Motor neuron (in vitro differentiated cells): ENCODE results near the gene CNTNAP5. TPM values are rescaled to one million over a fixed set of nuclear protein-coding genes. Genes with fewer than 3 reads are reported as not detected.

ENCODE experiments used
- ATAC-seq, 8 experiments: fragments of 200-7000 bp; cut with Tn5 transposase; replicated peaks in 6 of 8; 2 replicates each; pipeline ENCODE4 v1.8.0; 2021; ENCODE audit warnings: mild to moderate bottlenecking in 8 of 8, moderate library complexity in 8 of 8
- H3K27ac ChIP-seq, 2 donors: fragments of 250-450 bp; sonication (Bioruptor Pico); 2 replicates each; pipeline ENCODE4 v1.9.0; 2021; ENCODE audit warnings: antibody characterized with exemption in 2 of 2, mild to moderate bottlenecking in 2 of 2, moderate library complexity in 1 of 2
- H3K4me1 ChIP-seq, 2 donors: fragments of 250-450 bp; sonication (Bioruptor Pico); replicated peaks in 1 of 2; 2 replicates each; pipeline ENCODE4 v1.6.1; 2021; ENCODE audit warnings: antibody characterized with exemption in 2 of 2, mild to moderate bottlenecking in 2 of 2, moderate library complexity in 1 of 2
- H3K4me3 ChIP-seq, 5 donors: fragments of 250-450 bp; sonication (Bioruptor Pico); 2 replicates each; pipeline ENCODE4 v1.9.0; 2021; ENCODE audit warnings: antibody characterized with exemption in 5 of 5, mild to moderate bottlenecking in 5 of 5, moderate library complexity in 4 of 5
- WGBS, 10 experiments: fragments of 450-650 bp; shearing (Covaris generic); methylation state at CpG; one replicate each; pipeline ENCODE4 v1.0.0; 2022; 5-methylcytosine and 5-hydroxymethylcytosine counted together
- in situ Hi-C, 9 experiments: fragments of 400-800 bp; cut with MboI; loops; one replicate each; pipeline ENCODE4 v1.15.0; 2021; ENCODE audit warnings: low sequenced_read_pairs in 9 of 9, low pct_unique_long_range_greater_than_20kb in 2 of 9; ENCODE audit not compliant: unreplicated experiment in 9 of 9
- total RNA-seq, 8 experiments: library from RNA; unstranded; fragments of 300-600 nt; gene quantifications; 2 replicates each; pipeline versions ENCODE4 v1.2.3 to v1.2.4, GENCODE V29; 2022

Gene CNTNAP5
- total RNA-seq, 8 experiments from 2014 or later = 0.28 to 12.6 (median 8.7) TPM; not detected in 2

DNA sequence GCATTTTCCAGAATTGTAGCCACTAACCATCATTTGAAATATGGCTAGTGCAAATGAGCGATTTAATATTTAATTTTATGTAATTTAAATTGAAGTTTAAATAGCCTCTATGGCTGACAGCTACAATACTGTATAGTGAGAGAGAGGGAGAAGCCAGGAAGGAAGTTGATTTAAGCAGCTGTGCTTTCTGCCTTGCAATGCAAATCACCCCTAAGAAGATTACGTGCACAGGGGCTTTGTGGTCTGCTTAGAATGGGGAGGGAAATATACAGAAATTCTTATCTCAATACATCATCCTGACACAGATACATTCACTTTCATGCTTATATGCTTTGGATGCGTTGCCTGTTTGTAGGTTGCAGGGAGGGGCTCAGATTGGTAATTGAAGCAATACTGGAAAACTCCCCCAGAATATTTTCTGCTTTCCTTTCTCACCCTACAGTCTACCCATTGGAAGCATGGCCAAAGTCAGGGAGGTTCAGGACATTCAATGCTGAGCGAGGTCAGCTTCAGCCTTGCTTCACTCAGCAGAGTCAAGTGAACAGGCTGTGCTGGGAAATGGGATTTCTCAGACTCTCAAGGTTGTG, 674.0 kb downstream of the CNTNAP5 start:
- Histone ChIP-seq H3K4me3 (no peak overlapping the region), H3K27ac (no peak overlapping the region), H3K4me1 (no peaks in the 10 kb centered on the region)
- ATAC-seq = peak in 5 of 8 experiments; percentile 51 to 97 (median 60)
- WGBS, 10 experiments = 0 to 82% (median 40%) methylated on average over 1 to 4 of the region's 4 CpGs; no CpG with 5 or more reads in 1 of the 10 experiments
- in situ Hi-C loops = no loop called here

DNA sequence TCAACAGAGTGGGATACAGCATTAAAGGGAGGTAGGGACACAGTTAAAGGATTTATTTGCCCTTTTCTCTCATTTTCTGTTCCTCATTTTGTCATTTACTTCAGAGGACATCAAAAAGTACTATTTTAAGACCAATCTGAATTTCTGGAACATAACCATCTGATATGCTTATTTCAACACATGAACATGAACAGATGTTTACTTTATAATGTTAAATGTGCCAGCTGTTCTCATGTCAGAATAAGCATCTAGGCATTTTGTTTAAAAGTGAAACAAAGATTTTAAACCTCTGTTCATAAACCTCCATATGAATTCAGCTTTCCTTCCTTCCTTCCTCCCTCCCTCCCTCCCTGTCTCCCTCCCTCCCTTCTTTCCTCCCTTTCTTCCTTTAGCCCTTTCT, 677.7 kb downstream of the CNTNAP5 start:
- H3K4me3 ChIP-seq = no peak overlapping the region
- ATAC-seq = no peak
- in situ Hi-C loops = no loop called here
- no peaks in the 10 kb centered on the region for H3K4me1 ChIP-seq
- no peak overlapping the region for H3K27ac ChIP-seq

DNA sequence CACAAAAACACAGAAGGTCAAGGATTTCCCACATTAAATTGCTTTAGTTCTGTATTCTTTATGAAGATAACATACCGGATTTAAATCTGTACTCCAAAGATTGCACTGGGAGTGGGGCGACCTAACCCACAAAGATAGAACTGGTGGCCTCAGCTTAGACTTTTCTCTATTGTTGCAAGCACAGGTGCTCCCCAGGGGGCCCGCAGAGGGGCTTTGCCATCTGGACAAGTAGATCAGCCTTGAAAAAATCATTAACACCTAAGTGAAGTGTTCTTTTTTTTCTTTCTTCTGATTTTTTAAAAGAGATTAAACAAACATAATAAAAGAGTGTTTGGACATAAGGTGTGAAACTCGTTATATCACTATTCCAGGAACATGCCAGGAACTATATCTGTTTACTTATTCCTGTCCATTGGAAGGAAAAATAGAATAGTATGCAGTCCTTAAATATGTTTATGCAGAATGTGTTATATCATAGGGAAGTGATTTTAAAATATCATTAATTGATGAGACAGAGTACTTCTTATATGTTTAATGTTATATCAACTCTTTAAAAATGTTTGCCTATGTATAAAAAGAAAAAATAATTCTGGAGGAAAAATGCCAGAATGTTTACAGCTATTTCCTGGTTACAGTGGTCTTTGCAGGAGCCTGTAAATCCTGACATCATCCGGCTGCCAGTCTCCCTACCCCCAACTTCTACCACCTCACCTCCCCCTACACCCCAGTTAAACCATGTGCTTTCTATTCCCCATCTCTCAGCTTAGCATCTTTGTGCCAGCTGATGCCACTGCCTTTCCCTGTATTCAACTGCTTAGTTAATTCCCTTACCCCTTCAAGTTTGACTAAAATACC, 679.2 kb downstream of the CNTNAP5 start:
- no peak for ATAC-seq
- 5 to 100% (median 47%) methylated on average over 1 to 5 of the region's 5 CpGs; no CpG with 5 or more reads in 1 of the 10 experiments for WGBS, 10 experiments
- in situ Hi-C loops = no loop called here
- Histone ChIP-seq H3K27ac (no peak overlapping the region), H3K4me3 (no peak overlapping the region), H3K4me1 (no peaks in the 10 kb centered on the region)

DNA sequence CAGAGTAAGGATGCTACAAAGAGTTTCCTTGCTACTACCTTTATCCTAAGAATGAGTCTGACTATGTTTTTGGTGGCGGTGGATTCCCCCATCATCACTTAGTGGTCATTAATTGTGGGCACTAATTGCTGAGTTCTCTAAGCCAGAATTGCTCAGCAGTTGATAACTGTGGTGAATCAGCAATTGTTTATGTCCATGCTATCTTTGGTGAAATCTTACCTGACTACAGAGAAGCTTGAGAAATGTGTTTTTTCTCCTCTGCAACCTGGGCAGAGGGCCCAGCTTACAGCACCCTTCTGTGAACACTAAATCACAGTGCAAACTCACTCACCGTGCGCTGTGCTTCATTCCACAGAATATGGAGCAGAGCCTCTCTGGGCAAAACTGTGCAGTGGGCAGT, 683.6 kb downstream of the CNTNAP5 start:
- Histone ChIP-seq H3K27ac (no peak overlapping the region), H3K4me3 (no peak overlapping the region), H3K4me1 (no peaks in the 10 kb centered on the region)
- no peak for ATAC-seq
- 14 to 100% (median 100%) methylated on average over 1 to 3 of the region's 3 CpGs; no CpG with 5 or more reads in 2 of the 10 experiments for WGBS, 10 experiments
- in situ Hi-C loops = no loop called here

DNA sequence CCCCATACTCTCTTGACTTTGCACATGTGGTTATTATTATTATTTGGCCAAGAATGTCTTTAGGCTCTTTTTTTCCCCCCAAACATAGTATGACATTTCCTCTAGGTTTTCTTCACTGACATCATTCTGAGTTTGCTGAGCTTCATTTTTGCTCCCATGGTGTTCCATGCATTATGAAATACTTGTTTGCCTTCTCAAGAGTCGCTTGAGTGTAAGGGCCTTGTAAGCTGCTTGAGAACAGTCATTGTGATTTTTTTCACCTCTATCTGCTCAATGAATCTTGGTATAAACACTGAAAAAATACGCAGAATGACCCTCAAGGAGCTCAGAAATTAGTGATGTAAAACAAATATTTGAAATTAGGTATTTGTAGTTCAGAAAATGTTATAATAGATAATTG, 688.9 kb downstream of the CNTNAP5 start:
- in situ Hi-C loops = no loop called here
- Histone ChIP-seq H3K4me1 (no peaks in the 10 kb centered on the region), H3K27ac (no peak overlapping the region), H3K4me3 (no peak overlapping the region)
- no peak for ATAC-seq
- WGBS, 10 experiments = 10 to 100% (median 40%) methylated on average over 1 to 2 of the region's 2 CpGs; no CpG with 5 or more reads in 1 of the 10 experiments

DNA sequence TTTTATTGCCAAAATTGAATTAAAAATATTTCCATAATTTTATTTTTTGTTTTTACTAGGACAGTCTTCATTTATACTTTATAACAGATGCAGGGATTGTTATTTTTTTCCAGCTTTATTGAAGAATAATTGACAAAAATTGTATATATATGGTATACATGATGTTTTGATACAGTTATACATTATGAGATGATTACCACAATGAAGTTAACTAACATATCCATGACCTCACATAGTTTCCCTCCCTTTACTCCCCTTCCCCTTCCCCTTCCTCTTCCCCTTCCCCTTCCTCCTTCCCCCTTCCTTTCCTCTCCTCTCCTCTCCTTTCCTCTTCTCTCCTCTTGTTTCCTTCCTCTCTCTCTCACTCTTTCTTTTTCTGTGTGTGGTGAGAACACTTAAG, 700.1 kb downstream of the CNTNAP5 start:
- no peaks in the 10 kb centered on the region for H3K4me1 ChIP-seq
- no peak for ATAC-seq
- no peak overlapping the region for H3K27ac ChIP-seq
- in situ Hi-C loops = no loop called here
- no peak overlapping the region for H3K4me3 ChIP-seq

DNA sequence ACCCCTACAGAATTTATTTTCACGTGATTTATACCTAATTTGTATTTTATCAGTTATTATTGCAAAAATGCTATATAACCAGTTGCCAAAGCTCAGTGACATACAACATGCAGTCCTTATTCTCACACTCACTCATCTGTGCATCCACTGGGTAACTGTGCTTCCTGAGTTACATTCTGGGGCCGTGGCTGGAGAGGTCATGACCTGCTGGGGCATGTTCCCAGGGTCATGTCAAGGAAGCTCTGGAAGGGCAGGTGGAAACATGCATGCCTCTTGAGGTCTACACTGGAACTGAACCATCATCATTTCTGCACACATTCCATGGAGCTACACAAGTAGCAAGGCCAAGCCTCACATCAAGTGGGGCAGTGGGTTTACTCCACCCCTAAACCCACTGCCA, 715.5 kb downstream of the CNTNAP5 start:
- H3K4me3 ChIP-seq = no peak overlapping the region
- in situ Hi-C loops = no loop called here
- 0 to 100% (median 22%) methylated on average over 1 to 2 of the region's 2 CpGs; no CpG with 5 or more reads in 3 of the 10 experiments for WGBS, 10 experiments
- ATAC-seq = no peak
- H3K4me1 ChIP-seq = peaks cover 6 to 17% of the 10 kb centered on the region in 2 donors
- H3K27ac ChIP-seq = no peak overlapping the region

DNA sequence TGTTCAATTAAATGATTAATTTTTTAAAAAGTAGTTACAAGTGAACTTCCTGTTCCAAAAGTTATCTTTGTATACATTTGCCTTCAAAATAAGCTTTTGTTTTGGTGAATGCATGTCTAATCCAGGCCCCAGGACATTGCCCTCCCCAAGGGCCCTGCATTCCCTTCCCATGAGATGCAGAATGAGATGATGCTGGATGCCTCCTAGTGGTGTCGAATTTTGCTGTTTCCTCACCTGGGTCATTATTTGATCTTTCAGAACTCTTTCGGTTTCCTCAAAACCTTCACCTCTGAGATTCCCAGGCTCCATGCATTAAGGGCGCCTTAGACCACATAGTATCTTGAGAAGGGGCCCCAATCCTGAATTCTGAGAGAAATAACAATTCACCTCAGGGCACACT, 728.8 kb downstream of the CNTNAP5 start:
- 7 to 97% (median 50%) methylated on average over 1 to 3 of the region's 3 CpGs; no CpG with 5 or more reads in 1 of the 10 experiments for WGBS, 10 experiments
- no peak overlapping the region for H3K4me3 ChIP-seq
- H3K27ac ChIP-seq = no peak overlapping the region
- H3K4me1 ChIP-seq = peaks cover 0 to 6% of the 10 kb centered on the region in 2 donors
- ATAC-seq = no peak
- in situ Hi-C loops = no loop called here

DNA sequence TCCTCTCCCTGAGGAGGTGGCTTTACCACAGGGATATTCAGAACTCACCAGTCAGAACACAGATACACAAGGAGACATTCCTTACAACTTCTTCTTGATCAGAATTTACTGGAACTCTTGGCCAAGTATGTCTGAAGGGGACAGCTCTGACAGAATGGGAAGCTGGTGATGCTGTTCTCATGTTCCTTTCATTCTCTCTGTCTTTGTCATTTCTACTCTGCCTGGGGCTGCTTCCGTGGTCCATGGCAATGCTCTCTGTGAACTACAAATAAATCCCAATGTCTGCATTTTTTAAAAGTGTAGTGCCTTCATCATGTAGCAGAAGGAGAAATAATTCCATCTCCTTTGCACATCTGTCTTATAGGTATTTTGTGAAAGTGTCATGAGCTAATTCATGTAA, 730.3 kb downstream of the CNTNAP5 start:
- in situ Hi-C loops = no loop called here
- 0 to 100% (median 47%) methylated on average over 1 of the region's 1 CpG; no CpG with 5 or more reads in 4 of the 10 experiments for WGBS, 10 experiments
- peak in 4 of 8 experiments; percentile 40 to 91 (median 72) for ATAC-seq
- no peak overlapping the region for H3K4me3 ChIP-seq
- no peak overlapping the region for H3K27ac ChIP-seq
- H3K4me1 ChIP-seq = peaks cover 0 to 6% of the 10 kb centered on the region in 2 donors

DNA sequence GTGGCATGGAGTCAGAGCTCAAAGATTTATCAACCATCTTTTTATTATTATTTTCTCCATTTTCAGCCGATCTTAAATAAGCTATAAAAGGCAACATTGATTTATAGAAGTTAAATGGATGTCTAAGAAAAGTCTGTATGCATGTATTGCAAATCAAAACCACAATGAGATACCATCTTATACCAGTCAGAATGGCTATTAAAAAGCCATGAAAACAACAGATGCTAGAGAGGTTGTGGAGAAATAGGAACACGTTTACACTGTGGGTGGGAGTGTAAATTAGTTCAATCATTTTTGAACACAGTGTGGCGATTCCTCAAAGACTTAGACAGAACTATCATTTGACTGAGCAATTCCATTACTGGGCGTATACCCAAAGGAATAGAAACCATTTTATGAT, 731.0 kb downstream of the CNTNAP5 start:
- in situ Hi-C loops = no loop called here

DNA sequence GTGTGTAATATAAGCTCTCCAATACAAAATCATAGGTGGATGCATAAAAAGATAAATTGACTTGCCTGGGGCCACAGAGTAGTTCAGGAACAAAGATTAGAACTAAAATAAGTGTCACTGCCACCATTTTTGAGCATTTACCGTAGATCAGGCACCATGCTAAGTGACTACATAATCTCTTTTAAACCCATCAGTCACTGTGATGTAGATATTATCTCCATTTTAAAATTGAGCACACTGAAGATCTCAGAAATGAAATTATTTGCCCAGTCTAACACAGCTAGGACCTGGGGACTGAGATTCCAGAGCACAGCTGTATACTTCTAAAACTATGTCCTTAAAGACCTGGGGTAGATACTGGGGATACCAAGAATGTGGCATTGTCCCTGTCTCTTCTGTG, 737.3 kb downstream of the CNTNAP5 start:
- in situ Hi-C loops = no loop called here
- H3K27ac ChIP-seq = no peak overlapping the region
- no peak overlapping the region for H3K4me3 ChIP-seq
- WGBS, 10 experiments = 0 to 100% (median 77%) methylated on average over 1 of the region's 1 CpG; no CpG with 5 or more reads in 2 of the 10 experiments
- peaks cover 0 to 3% of the 10 kb centered on the region in 2 donors for H3K4me1 ChIP-seq
- ATAC-seq = no peak

More for the DNA sequence above, 731.0 kb downstream of the CNTNAP5 start:
- WGBS, 10 experiments = 3 to 94% (median 63%) methylated on average over 1 to 4 of the region's 4 CpGs
- H3K4me1 ChIP-seq = peaks cover 0 to 6% of the 10 kb centered on the region in 2 donors
- H3K4me3 ChIP-seq = no peak overlapping the region
- peak in 6 of 8 experiments; percentile 22 to 56 (median 33) for ATAC-seq
- no peak overlapping the region for H3K27ac ChIP-seq

DNA sequence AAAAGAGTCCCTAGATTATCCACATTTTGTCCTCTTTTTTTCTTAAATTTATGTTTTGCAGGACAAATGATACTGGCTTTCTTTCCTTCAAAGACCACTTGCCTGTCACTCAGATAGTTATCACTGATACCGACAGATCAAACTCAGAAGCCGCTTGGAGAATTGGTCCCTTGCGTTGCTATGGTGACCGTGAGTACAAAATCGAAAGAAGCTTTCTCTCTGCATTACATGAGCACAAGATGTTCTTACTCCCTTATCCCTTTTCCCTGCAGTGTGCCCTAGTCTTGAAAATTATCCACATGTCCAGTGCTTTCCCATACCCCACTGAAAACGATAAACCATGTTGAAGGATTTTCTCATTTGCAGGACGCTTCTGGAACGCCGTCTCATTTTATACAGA, 738.5 kb downstream of the CNTNAP5 start:
- no peak for ATAC-seq
- in situ Hi-C loops = no loop called here
- Histone ChIP-seq H3K4me1 (peaks cover 0 to 3% of the 10 kb centered on the region in 2 donors), H3K4me3 (no peak overlapping the region), H3K27ac (no peak overlapping the region)
- WGBS, 10 experiments = 27 to 98% (median 82%) methylated on average over 2 to 9 of the region's 9 CpGs; no CpG with 5 or more reads in 2 of the 10 experiments

DNA sequence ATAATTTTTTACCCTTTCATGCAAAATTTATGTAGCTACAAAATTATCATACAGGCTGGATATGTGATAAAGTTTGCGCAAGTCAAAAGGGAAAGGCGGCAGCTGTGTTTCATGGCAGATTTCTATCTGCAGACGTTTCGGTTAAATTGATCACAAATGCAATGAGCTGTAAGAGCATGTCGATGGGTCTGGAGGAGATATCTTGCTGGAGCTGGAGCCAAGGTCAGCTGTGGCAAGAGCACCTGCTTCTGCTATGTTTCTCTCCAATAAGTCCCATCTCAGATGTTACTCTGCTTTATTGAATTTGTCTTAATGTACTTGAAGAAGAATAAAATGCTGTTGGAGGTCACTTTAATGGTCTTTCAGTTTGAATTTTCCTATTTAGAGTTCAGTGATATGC, 749.7 kb downstream of the CNTNAP5 start:
- H3K4me3 ChIP-seq = no peak overlapping the region
- in situ Hi-C loops = no loop called here
- H3K27ac ChIP-seq = no peak overlapping the region
- ATAC-seq = no peak
- H3K4me1 ChIP-seq = peaks cover 0 to 13% of the 10 kb centered on the region in 2 donors
- 19 to 100% (median 75%) methylated on average over 1 to 5 of the region's 5 CpGs; no CpG with 5 or more reads in 3 of the 10 experiments for WGBS, 10 experiments
